Panc1 (cell line): ENCODE measurements around the gene CLIP1. TPM values are rescaled to one million over a fixed set of nuclear protein-coding genes. Genes with fewer than 3 reads are reported as not detected.

ENCODE experiments used
- ATAC-seq: fragments of 200-7000 bp; cut with Tn5 transposase; 2 replicates; pipeline ENCODE4 v1.9.1; 2020; ENCODE audit warnings: mild to moderate bottlenecking, moderate library complexity
- BruUV-seq: library from RNA; stranded (reverse); fragments of 400-500 nt; replicated peaks from 2 replicates; lab custom pipeline; 2021; lab: Mats Ljungman, UMichigan
- CTCF ChIA-PET: fragments of 300-600 bp; sonication (Branson Sonifier 250); formaldehyde crosslinking; loops from one replicate; lab custom pipeline; 2022; ENCODE audit warnings: antibody characterized with exemption; lab: Charles Lee
- POLR2A ChIA-PET: fragments of 300-600 bp; sonication (Branson Sonifier 250); formaldehyde crosslinking; loops from one replicate; lab custom pipeline; 2022; ENCODE audit warnings: antibody characterized with exemption; lab: Charles Lee
- DNase-seq: peaks from one replicate; pipeline ENCODE4 v3.0.0-alpha.2; 2010; ENCODE audit warnings: low read depth, low spot score
- H3K27ac ChIP-seq: 2 replicates; pipeline ENCODE4 v1.5.1; 2011; ENCODE audit warnings: mild to moderate bottlenecking, low read length, inconsistent platforms
- H3K27me3 ChIP-seq: fragments of 200-500 bp; sonication (Bioruptor generic); 2 replicates; pipeline ENCODE4 v1.6.0; 2014; ENCODE audit warnings: low read length, inconsistent platforms; ENCODE audit not compliant: control insufficient read depth, insufficient read depth
- H3K36me3 ChIP-seq: fragments of 200-500 bp; sonication (Bioruptor generic); 2 replicates; pipeline ENCODE4 v1.5.1; 2014; ENCODE audit warnings: inconsistent platforms, mild to moderate bottlenecking, low read length, moderate library complexity; ENCODE audit not compliant: control insufficient read depth, insufficient read depth
- H3K4me1 ChIP-seq: 2 replicates; pipeline ENCODE4 v1.5.1; 2011; ENCODE audit warnings: inconsistent platforms, mild to moderate bottlenecking, low read length, moderate library complexity; ENCODE audit not compliant: control insufficient read depth, insufficient read depth
- H3K4me3 ChIP-seq, 2 experiments: 2 replicates each; pipeline ENCODE4 v1.5.1; 2011 to 2012; ENCODE audit warnings: low read depth in 2 of 2, low read length in 2 of 2, mild to moderate bottlenecking in 2 of 2, inconsistent platforms in 1 of 2, moderate library complexity in 1 of 2
- H3K9me3 ChIP-seq: fragments of 200-500 bp; sonication (Bioruptor generic); 2 replicates; pipeline ENCODE4 v1.5.1; 2014; ENCODE audit warnings: low read depth, mild to moderate bottlenecking, inconsistent platforms, low read length, moderate library complexity; ENCODE audit not compliant: control insufficient read depth, insufficient read depth
- POLR2AphosphoS5 ChIP-seq: IDR thresholded peaks from 2 replicates; pipeline ENCODE4 v1.6.1; 2012; ENCODE audit warnings: mild to moderate bottlenecking, low read depth, low read length, moderate library complexity
- SIN3A ChIP-seq: IDR thresholded peaks from 2 replicates; pipeline ENCODE4 v1.6.1; 2012; ENCODE audit warnings: low read depth, mild to moderate bottlenecking, low read length, moderate library complexity, borderline replicate concordance; ENCODE audit not compliant: insufficient read depth
- TCF7L2 ChIP-seq: IDR thresholded peaks from 2 replicates; pipeline ENCODE4 v1.6.1; 2011; ENCODE audit warnings: mild to moderate bottlenecking, low read depth, low read length, inconsistent platforms
- in situ Hi-C: cut with HindIII; loops from 2 replicates; pipeline ENCODE4 v1.10.0; 2016; ENCODE audit warnings: low sequenced_read_pairs, low pct_unique_long_range_greater_than_20kb
- intact Hi-C: fragments of 100-400 bp; cut with micrococcal nuclease; formaldehyde crosslinking; loops from one replicate; pipeline ENCODE4 v1.10.0; 2022; ENCODE audit not compliant: unreplicated experiment
- total RNA-seq: library from RNA; stranded (reverse); gene quantifications from one replicate; pipeline ENCODE4 v1.2.1, GENCODE V29; 2021; ENCODE audit not compliant: unreplicated experiment
- TF ChIP-seq, protein P1 (sequence below), 2 experiments: IDR thresholded peaks; 2 replicates each; pipeline ENCODE4 v1.6.1; 2011 to 2012; ENCODE audit warnings: low read depth in 2 of 2, control low read depth in 1 of 2, low read length in 1 of 2, mild to moderate bottlenecking in 1 of 2, moderate library complexity in 1 of 2; ENCODE audit not compliant: insufficient read depth in 1 of 2
- TF ChIP-seq, protein P2 (sequence below): fragments of 450-650 bp; IDR thresholded peaks from 2 replicates; pipeline ENCODE4 v1.5.1; 2017; ENCODE audit warnings: mild to moderate bottlenecking

Gene CLIP1
- total RNA-seq, 1 experiment from 2014 or later: 117 TPM

DNA sequence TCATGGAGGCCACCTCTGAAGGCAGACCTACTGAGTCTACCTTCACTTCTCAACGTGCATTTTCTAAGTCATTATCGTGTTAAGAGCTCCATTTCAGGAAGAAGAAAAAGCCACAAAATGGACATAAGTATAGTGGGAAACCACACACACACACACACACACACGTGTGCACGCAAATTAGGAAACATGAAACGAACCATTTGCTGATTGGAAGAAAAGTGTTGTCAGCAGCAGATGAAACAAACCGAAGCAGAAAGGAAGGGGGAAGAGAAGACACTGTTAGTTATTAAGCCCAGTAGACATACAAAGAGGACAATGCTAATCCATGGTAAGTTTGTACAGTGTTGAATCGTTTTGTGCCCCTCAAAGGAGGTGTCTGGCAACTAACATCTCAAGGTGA, 146.2 kb downstream of the CLIP1 start:
- intact Hi-C loops: no loop called here
- POLR2A ChIA-PET: no interaction called here
- no TSS peak for BruUV-seq

DNA sequence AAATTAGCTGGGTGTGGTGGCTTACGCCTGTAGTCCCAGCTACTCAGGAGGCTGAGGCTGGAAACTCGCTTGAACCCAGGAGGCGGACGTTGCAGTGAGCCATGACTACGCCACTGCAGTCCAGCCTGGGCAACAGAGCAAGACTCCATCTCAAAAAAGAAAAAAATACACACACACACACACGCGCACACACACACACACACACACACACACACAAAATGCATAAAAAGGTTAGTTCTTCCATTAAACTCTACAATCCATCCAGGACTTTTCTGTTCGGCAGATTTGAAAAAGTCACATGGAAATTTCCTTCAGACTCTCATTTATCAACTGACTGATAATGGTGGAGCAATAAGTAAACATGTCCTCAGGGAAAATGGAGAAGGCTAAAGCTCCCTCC, 147.0 kb downstream of the CLIP1 start:
- H3K36me3 ChIP-seq: peaks cover 25% of the 10 kb centered on the region
- ATAC-seq (no peak), DNase-seq (no peak)
- POLR2A ChIA-PET: no interaction called here
- TF ChIP-seq POLR2AphosphoS5 (no peak), TCF7L2 (no peak), SIN3A (no peak)
- TF ChIP-seq, protein P1, sequence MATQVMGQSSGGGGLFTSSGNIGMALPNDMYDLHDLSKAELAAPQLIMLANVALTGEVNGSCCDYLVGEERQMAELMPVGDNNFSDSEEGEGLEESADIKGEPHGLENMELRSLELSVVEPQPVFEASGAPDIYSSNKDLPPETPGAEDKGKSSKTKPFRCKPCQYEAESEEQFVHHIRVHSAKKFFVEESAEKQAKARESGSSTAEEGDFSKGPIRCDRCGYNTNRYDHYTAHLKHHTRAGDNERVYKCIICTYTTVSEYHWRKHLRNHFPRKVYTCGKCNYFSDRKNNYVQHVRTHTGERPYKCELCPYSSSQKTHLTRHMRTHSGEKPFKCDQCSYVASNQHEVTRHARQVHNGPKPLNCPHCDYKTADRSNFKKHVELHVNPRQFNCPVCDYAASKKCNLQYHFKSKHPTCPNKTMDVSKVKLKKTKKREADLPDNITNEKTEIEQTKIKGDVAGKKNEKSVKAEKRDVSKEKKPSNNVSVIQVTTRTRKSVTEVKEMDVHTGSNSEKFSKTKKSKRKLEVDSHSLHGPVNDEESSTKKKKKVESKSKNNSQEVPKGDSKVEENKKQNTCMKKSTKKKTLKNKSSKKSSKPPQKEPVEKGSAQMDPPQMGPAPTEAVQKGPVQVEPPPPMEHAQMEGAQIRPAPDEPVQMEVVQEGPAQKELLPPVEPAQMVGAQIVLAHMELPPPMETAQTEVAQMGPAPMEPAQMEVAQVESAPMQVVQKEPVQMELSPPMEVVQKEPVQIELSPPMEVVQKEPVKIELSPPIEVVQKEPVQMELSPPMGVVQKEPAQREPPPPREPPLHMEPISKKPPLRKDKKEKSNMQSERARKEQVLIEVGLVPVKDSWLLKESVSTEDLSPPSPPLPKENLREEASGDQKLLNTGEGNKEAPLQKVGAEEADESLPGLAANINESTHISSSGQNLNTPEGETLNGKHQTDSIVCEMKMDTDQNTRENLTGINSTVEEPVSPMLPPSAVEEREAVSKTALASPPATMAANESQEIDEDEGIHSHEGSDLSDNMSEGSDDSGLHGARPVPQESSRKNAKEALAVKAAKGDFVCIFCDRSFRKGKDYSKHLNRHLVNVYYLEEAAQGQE (IDR thresholded peaks at IDR 0.05; ENCODE audit: insufficient read depth in 1 of 2, low read depth in 2 of 2, low read length in 1 of 2): no peak
- TF ChIP-seq, protein P2, sequence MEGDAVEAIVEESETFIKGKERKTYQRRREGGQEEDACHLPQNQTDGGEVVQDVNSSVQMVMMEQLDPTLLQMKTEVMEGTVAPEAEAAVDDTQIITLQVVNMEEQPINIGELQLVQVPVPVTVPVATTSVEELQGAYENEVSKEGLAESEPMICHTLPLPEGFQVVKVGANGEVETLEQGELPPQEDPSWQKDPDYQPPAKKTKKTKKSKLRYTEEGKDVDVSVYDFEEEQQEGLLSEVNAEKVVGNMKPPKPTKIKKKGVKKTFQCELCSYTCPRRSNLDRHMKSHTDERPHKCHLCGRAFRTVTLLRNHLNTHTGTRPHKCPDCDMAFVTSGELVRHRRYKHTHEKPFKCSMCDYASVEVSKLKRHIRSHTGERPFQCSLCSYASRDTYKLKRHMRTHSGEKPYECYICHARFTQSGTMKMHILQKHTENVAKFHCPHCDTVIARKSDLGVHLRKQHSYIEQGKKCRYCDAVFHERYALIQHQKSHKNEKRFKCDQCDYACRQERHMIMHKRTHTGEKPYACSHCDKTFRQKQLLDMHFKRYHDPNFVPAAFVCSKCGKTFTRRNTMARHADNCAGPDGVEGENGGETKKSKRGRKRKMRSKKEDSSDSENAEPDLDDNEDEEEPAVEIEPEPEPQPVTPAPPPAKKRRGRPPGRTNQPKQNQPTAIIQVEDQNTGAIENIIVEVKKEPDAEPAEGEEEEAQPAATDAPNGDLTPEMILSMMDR: no peak
- in situ Hi-C loops (no loop called here), intact Hi-C loops (no loop called here)
- no peaks in the 10 kb centered on the region for H3K27me3 ChIP-seq
- no peak overlapping the region for H3K27ac ChIP-seq
- no peak overlapping the region for H3K4me3 ChIP-seq
- no peaks in the 10 kb centered on the region for H3K4me1 ChIP-seq
- CTCF ChIA-PET: no interaction called here
- no peaks in the 10 kb centered on the region for H3K9me3 ChIP-seq
- no TSS peak for BruUV-seq

More for the DNA sequence above, 146.2 kb downstream of the CLIP1 start:
- H3K27ac ChIP-seq: no peak overlapping the region
- H3K27me3 ChIP-seq: no peaks in the 10 kb centered on the region
- H3K36me3 ChIP-seq: peaks cover 28% of the 10 kb centered on the region
- CTCF ChIA-PET: no interaction called here
- no peak overlapping the region for H3K4me3 ChIP-seq
- no peaks in the 10 kb centered on the region for H3K4me1 ChIP-seq
- DNase-seq: no peak
- no peak for ATAC-seq
- in situ Hi-C loops: no loop called here
- TF ChIP-seq TCF7L2 (no peak), SIN3A (no peak), POLR2AphosphoS5 (no peak)
- no peaks in the 10 kb centered on the region for H3K9me3 ChIP-seq

DNA sequence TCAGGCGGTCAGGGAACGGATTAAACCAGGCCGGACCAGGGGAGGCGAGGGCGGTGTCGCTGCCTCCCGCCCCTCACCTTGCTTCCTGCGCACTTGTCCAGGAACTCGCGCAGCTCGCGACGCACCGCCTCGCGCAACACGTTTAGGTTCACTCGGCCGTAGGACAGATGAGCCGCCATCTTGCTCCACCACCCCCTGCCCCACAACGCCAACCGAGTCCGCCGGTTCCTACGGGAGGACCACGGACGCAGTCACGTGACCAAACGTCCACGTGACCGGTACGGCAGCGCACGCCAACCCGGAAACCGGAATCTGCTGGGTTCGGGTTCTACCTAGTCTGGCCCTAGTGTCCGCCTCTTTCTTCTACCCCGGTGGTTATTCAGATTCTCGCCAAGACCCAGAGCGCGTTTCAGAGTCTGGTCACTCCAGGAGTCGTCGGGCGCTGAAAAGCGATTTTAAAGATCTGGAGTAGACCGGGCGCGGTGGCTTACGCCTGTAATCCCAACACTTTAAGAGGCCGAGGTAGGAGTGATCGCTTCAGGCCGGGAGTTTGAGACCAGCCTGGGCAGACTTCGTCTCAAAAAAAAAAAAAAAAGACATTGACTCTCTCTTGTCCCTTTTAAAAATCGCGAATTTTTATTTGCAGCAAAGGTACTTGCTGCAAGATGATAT, 156.1 kb downstream of the CLIP1 start, which contains the start of gene VPS33A:
TSS of gene VPS33A (minus strand) at position 265 of the 672 bp plus-strand sequence. CDS start at position 179, 86 bp downstream.
- BruUV-seq: no TSS peak
- ChIA-PET POLR2A (interaction anchor here (0.6 to 0.9 kb wide), 5 partner anchors 12 to 644 kb away, joined by 3 to 13 read pairs (median 5); no protein-coding TSS in a partner anchor), CTCF (interaction anchor here (0.7 kb wide), 1 partner anchor 187 kb away, joined by 5 read pairs; no protein-coding TSS in a partner anchor)
- intact Hi-C loops: no loop called here
- no peaks in the 10 kb centered on the region for H3K9me3 ChIP-seq
- TF ChIP-seq POLR2AphosphoS5 (peak; percentile 89), TCF7L2 (no peak), SIN3A (peak; percentile 99)
- TF ChIP-seq, protein P2: no peak
- TF ChIP-seq, protein P1 (IDR thresholded peaks at IDR 0.05; ENCODE audit: insufficient read depth in 1 of 2, low read depth in 2 of 2, low read length in 1 of 2): 0 out of 4 replicates have a peak, but pooled peaks of 1 of the 2 experiments have one; percentile 55
- H3K36me3 ChIP-seq: peaks cover 10% of the 10 kb centered on the region; the same call in 1 of the 2 replicates
- peak within 1 kb of the TSS; percentile 96 for H3K27ac ChIP-seq
- no peaks in the 10 kb centered on the region for H3K27me3 ChIP-seq
- DNase-seq: peak; percentile 88
- peak within 1 kb of the TSS; percentile 92 to 98 for H3K4me3 ChIP-seq
- H3K4me1 ChIP-seq: peaks cover 5% of the 10 kb centered on the region; the same call in 1 of the 2 replicates
- in situ Hi-C loops: no loop called here
- peak; percentile 96 for ATAC-seq
